Measurements from ENCODE around the gene TMEM167A. TPM values are rescaled to one million over a fixed set of nuclear protein-coding genes. Genes with fewer than 3 reads are reported as not detected.

TMEM167A gene
- total and polyA plus RNA-seq, 2 donors (not counting 1 experiment from before 2014, with no cell fraction given) = 54.0 to 89.0 TPM

DNA sequence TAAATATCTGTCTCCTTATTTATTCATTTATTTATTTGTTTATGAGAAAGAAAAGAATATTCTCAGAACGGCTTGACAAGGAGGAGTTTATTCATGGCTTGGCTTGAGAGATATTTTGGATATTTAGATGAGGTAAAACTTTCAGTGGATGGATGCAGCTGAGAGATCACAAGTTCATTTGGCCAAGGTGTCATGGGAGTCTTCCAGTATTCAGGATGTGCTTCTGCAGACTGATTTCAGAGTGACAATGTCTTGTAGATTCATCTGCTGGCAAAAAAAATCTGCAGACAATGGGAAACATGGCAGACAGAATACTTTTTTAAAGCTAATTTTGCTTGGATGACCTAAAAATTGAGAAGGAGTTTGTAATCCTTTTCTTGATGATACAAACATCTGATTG is 38.6 kb upstream of the TMEM167A start:
- H3K9me3 ChIP-seq (ENCODE audit: control insufficient read depth, insufficient read depth, low read depth, low read length) = no peaks in the 10 kb centered on the region
- H3K4me3 ChIP-seq (replicated peaks in 1 of 4; ENCODE audit: control extremely low read depth in 1 of 4, insufficient read depth in 1 of 4, low read depth in 3 of 4, low read length in 4 of 4) = no peak overlapping the region
- no peaks in the 10 kb centered on the region for H4K20me1 ChIP-seq (ENCODE audit: control insufficient read depth, extremely low read depth, insufficient read depth, low read length)
- H3K4me2 ChIP-seq (ENCODE audit: extremely low read depth, insufficient read depth, low read length) = no peak overlapping the region
- H3K4me1 ChIP-seq (ENCODE audit: control insufficient read depth, extremely low read depth, insufficient read depth, low read length) = no peaks in the 10 kb centered on the region
- TF ChIP-seq, protein P1, sequence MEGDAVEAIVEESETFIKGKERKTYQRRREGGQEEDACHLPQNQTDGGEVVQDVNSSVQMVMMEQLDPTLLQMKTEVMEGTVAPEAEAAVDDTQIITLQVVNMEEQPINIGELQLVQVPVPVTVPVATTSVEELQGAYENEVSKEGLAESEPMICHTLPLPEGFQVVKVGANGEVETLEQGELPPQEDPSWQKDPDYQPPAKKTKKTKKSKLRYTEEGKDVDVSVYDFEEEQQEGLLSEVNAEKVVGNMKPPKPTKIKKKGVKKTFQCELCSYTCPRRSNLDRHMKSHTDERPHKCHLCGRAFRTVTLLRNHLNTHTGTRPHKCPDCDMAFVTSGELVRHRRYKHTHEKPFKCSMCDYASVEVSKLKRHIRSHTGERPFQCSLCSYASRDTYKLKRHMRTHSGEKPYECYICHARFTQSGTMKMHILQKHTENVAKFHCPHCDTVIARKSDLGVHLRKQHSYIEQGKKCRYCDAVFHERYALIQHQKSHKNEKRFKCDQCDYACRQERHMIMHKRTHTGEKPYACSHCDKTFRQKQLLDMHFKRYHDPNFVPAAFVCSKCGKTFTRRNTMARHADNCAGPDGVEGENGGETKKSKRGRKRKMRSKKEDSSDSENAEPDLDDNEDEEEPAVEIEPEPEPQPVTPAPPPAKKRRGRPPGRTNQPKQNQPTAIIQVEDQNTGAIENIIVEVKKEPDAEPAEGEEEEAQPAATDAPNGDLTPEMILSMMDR (conservative IDR thresholded peaks at IDR 0.05 in 1 of 2, IDR thresholded peaks at IDR 0.05 in 1 of 2; ENCODE audit: low read depth in 1 of 2, low read length in 2 of 2) = no peak
- TF ChIP-seq EZH2 (IDR thresholded peaks at IDR 0.05; ENCODE audit: low read length, missing control alignments) = no peak
- H3K9ac ChIP-seq (ENCODE audit: insufficient read depth, low read length) = no peak overlapping the region
- no peaks in the 10 kb centered on the region for H3K79me2 ChIP-seq (ENCODE audit: control insufficient read depth, insufficient read depth, low read length)
- H3K27ac ChIP-seq (ENCODE audit: insufficient read depth, low read length) = no peak overlapping the region
- no peaks in the 10 kb centered on the region for H3K36me3 ChIP-seq (ENCODE audit: control insufficient read depth, insufficient read depth, low read length)
- no peak for DNase-seq (ENCODE audit: low read depth in 2 of 2)
- no peak overlapping the region for H2AFZ ChIP-seq (ENCODE audit: low read length)
- H3K27me3 ChIP-seq (ENCODE audit: control insufficient read depth, insufficient read depth, low read length) = no peaks in the 10 kb centered on the region

DNA sequence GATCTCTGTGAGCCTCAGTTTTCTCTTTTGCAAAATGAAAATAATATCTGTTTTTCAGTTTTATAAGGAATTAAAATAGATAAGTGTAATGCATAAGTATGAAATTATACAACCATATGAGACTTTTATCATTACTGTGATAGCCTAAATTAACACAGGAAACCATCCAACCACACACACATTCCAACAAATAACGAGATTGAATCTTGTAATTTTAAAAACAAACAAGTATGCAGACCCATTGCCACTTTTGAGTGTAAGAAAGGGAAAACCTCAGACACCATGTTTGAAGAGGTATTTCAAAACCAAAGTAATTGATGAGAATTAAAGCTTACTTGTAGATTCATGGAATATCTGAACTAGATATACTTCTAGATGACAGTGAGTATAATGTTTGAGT is 32.2 kb upstream of the TMEM167A start:
- Histone ChIP-seq H3K36me3 (ENCODE audit: control insufficient read depth, insufficient read depth, low read length) (no peaks in the 10 kb centered on the region), H3K27me3 (ENCODE audit: control insufficient read depth, insufficient read depth, low read length) (no peaks in the 10 kb centered on the region), H3K4me2 (ENCODE audit: extremely low read depth, insufficient read depth, low read length) (no peak overlapping the region), H3K9ac (ENCODE audit: insufficient read depth, low read length) (no peak overlapping the region), H3K9me3 (ENCODE audit: control insufficient read depth, insufficient read depth, low read depth, low read length) (no peaks in the 10 kb centered on the region), H3K4me1 (ENCODE audit: control insufficient read depth, extremely low read depth, insufficient read depth, low read length) (no peaks in the 10 kb centered on the region), H3K79me2 (ENCODE audit: control insufficient read depth, insufficient read depth, low read length) (no peaks in the 10 kb centered on the region), H2AFZ (ENCODE audit: low read length) (no peak overlapping the region), H3K27ac (ENCODE audit: insufficient read depth, low read length) (no peak overlapping the region), H3K4me3 (replicated peaks in 1 of 4; ENCODE audit: control extremely low read depth in 1 of 4, insufficient read depth in 1 of 4, low read depth in 3 of 4, low read length in 4 of 4) (no peak overlapping the region), H4K20me1 (ENCODE audit: control insufficient read depth, extremely low read depth, insufficient read depth, low read length) (no peaks in the 10 kb centered on the region)
- no peak for TF ChIP-seq EZH2 (IDR thresholded peaks at IDR 0.05; ENCODE audit: low read length, missing control alignments)
- TF ChIP-seq, protein P1 (conservative IDR thresholded peaks at IDR 0.05 in 1 of 2, IDR thresholded peaks at IDR 0.05 in 1 of 2; ENCODE audit: low read depth in 1 of 2, low read length in 2 of 2) = no peak
- DNase-seq (ENCODE audit: low read depth in 2 of 2) = no peak

DNA sequence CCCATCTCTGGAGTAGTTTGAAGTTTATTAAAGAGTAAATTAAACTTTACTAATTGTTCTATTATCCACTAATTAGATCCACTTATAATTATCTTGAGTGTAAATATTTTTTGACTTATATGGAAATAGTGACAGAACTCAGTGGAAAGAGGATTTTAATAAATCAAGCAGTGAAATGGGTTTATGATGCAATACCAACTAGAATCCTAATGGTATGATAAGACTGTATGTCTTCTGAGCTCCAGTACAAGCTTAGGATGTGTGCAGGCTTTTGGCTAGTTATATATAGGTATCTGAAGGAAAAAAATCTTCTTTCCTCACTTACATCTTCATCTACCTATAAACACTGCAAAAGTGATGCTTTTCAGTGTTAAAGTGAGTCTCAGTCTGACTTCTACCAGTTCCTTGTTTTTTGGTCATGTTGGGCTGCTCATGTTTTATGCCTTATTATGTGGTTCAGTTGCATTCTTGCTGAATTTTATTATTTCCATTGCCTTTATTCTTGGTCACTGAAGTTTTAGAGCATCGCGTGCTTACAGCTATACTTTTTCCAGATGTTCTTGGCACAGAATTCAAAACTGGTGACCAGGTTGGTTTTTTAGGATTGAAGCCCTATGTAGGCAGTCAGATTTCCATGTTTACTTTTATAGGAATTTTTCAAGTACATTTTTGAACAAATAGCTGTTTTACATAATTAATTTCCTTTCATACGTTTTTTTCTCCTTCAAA is 30.7 kb upstream of the TMEM167A start:
- TF ChIP-seq, protein P1 (conservative IDR thresholded peaks at IDR 0.05 in 1 of 2, IDR thresholded peaks at IDR 0.05 in 1 of 2; ENCODE audit: low read depth in 1 of 2, low read length in 2 of 2) = no peak
- no peak for TF ChIP-seq EZH2 (IDR thresholded peaks at IDR 0.05; ENCODE audit: low read length, missing control alignments)
- no peak for DNase-seq (ENCODE audit: low read depth in 2 of 2)
- H3K4me1 ChIP-seq (ENCODE audit: control insufficient read depth, extremely low read depth, insufficient read depth, low read length) = no peaks in the 10 kb centered on the region

More for the DNA sequence above, 30.7 kb upstream of the TMEM167A start:
- Histone ChIP-seq H4K20me1 (ENCODE audit: control insufficient read depth, extremely low read depth, insufficient read depth, low read length) (no peaks in the 10 kb centered on the region), H3K4me2 (ENCODE audit: extremely low read depth, insufficient read depth, low read length) (no peak overlapping the region), H3K79me2 (ENCODE audit: control insufficient read depth, insufficient read depth, low read length) (no peaks in the 10 kb centered on the region), H3K27ac (ENCODE audit: insufficient read depth, low read length) (no peak overlapping the region), H3K36me3 (ENCODE audit: control insufficient read depth, insufficient read depth, low read length) (no peaks in the 10 kb centered on the region), H3K4me3 (replicated peaks in 1 of 4; ENCODE audit: control extremely low read depth in 1 of 4, insufficient read depth in 1 of 4, low read depth in 3 of 4, low read length in 4 of 4) (no peak overlapping the region), H3K27me3 (ENCODE audit: control insufficient read depth, insufficient read depth, low read length) (no peaks in the 10 kb centered on the region), H2AFZ (ENCODE audit: low read length) (no peak overlapping the region), H3K9me3 (ENCODE audit: control insufficient read depth, insufficient read depth, low read depth, low read length) (no peaks in the 10 kb centered on the region), H3K9ac (ENCODE audit: insufficient read depth, low read length) (no peak overlapping the region)

Data from fibroblast of lung (primary cell).